DOHH2 (cell line): ENCODE data around the gene BEX1.
"Not testable (repeated sequence)": the region's sequence is repeated elsewhere in the genome, so short reads cannot be mapped to it uniquely, and the experiment has no call there.

Experiments used
- H3F3A ChIP-seq: fragments of 200-600 bp; sonication (generic), shearing (Covaris generic); 2 replicates; pipeline ENCODE4 v1.6.0; 2016; ENCODE audit warnings: antibody characterized with exemption, mild to moderate bottlenecking; ENCODE audit not compliant: control insufficient read depth, insufficient read depth
- H3K27ac ChIP-seq: fragments of 200-600 bp; sonication (generic); 2 replicates; pipeline ENCODE4 v1.5.1; 2014; ENCODE audit warnings: low read depth, mild to moderate bottlenecking, low read length, moderate library complexity
- H3K27me3 ChIP-seq: fragments of 200-600 bp; sonication (generic); 2 replicates; pipeline ENCODE4 v1.6.1; 2014; ENCODE audit warnings: mild to moderate bottlenecking, low read length, mixed read lengths; ENCODE audit not compliant: control insufficient read depth
- H3K36me3 ChIP-seq: fragments of 200-600 bp; sonication (generic); 2 replicates; pipeline ENCODE4 v1.6.1; 2014; ENCODE audit warnings: mild to moderate bottlenecking, low read length, moderate library complexity, mixed read lengths; ENCODE audit not compliant: control insufficient read depth
- H3K4me1 ChIP-seq: fragments of 200-600 bp; sonication (generic); 2 replicates; pipeline ENCODE4 v1.6.1; 2014; ENCODE audit warnings: mild to moderate bottlenecking, low read length, mixed read lengths; ENCODE audit not compliant: control insufficient read depth
- H3K4me2 ChIP-seq: fragments of 200-600 bp; sonication (generic); 2 replicates; pipeline ENCODE4 v1.6.0; 2014; ENCODE audit warnings: mild to moderate bottlenecking, low read length, moderate library complexity
- H3K4me3 ChIP-seq: fragments of 200-600 bp; sonication (generic); 2 replicates; pipeline ENCODE4 v1.5.1; 2014; ENCODE audit warnings: mild to moderate bottlenecking, low read length, mixed read lengths
- H3K79me2 ChIP-seq: fragments of 200-600 bp; sonication (generic); 2 replicates; pipeline ENCODE4 v1.6.1; 2014; ENCODE audit warnings: mild to moderate bottlenecking, low read length, mixed read lengths; ENCODE audit not compliant: control insufficient read depth
- H3K9me2 ChIP-seq: fragments of 200-600 bp; sonication (generic); replicated peaks from 2 replicates; pipeline ENCODE4 v1.6.1; 2014; ENCODE audit warnings: mild to moderate bottlenecking, low read length, mixed read lengths; ENCODE audit not compliant: control insufficient read depth
- H3K9me3 ChIP-seq: fragments of 200-600 bp; sonication (generic); 2 replicates; pipeline ENCODE4 v1.6.1; 2014; ENCODE audit warnings: antibody characterized with exemption, low read length, mixed read lengths; ENCODE audit not compliant: control insufficient read depth, insufficient read depth
- H4K20me1 ChIP-seq: fragments of 200-600 bp; sonication (generic); 2 replicates; pipeline ENCODE4 v1.6.0; 2014; ENCODE audit warnings: low read depth, mild to moderate bottlenecking, antibody characterized with exemption, low read length, moderate library complexity; ENCODE audit not compliant: control insufficient read depth, insufficient read depth
- CTCF ChIP-seq: fragments of 200-600 bp; sonication (generic); IDR thresholded peaks from one replicate; pipeline ENCODE4 v1.5.1; 2014; ENCODE audit warnings: antibody characterized with exemption, mild to moderate bottlenecking, low read depth, low read length; ENCODE audit not compliant: poor library complexity, severe bottlenecking
- EZH2phosphoT487 ChIP-seq: fragments of 200-600 bp; sonication (generic); IDR thresholded peaks from 2 replicates; pipeline ENCODE4 v1.6.1; 2017; ENCODE audit warnings: borderline replicate concordance, mild to moderate bottlenecking, antibody characterized with exemption, low read length, moderate library complexity, mixed read lengths

The BEX1 gene

GRCh38 chrX:103056902-103057301, 7.1 kb downstream of the BEX1 start:
- Histone ChIP-seq H3K4me1 (no peaks in the 10 kb centered on the region), H3K9me3 (no peaks in the 10 kb centered on the region), H3K27ac (no peak overlapping the region), H3K27me3 (no peaks in the 10 kb centered on the region), H3F3A (no peaks in the 10 kb centered on the region), H3K79me2 (no peaks in the 10 kb centered on the region), H3K36me3 (no peaks in the 10 kb centered on the region), H3K9me2 (no peaks in the 10 kb centered on the region), H3K4me3 (no peak overlapping the region), H4K20me1 (no peaks in the 10 kb centered on the region), H3K4me2 (no peak overlapping the region)
- no peak for TF ChIP-seq CTCF
- no peak for TF ChIP-seq EZH2phosphoT487

DNA sequence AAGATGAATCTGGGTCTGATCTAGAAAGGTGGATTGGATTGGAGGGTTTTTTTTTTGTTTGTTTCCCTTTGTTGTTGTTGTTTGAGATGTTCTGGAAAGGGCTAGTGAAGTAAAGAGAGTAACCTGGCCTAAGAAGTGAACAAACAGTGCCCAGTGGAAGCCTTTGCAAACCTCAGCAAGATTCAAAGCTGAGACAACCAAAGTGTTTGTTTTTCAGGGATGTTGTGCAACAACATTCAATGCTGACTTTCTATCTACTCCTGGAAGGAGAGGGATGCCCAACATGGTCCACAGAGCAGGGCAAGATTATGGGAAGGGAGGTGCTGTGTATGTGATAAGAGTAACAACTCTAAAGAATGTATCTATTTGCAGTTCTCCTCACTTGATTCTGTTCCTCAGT, 11.3 kb downstream of the BEX1 start:
- H3K36me3 ChIP-seq, result no peaks in the 10 kb centered on the region
- no peaks in the 10 kb centered on the region for H3K9me3 ChIP-seq
- H3F3A ChIP-seq, result no peaks in the 10 kb centered on the region
- no peak overlapping the region for H3K27ac ChIP-seq
- H3K4me1 ChIP-seq, result no peaks in the 10 kb centered on the region
- no peak for TF ChIP-seq EZH2phosphoT487
- H3K4me3 ChIP-seq, result no peak overlapping the region
- H3K79me2 ChIP-seq, result no peaks in the 10 kb centered on the region
- no peaks in the 10 kb centered on the region for H3K9me2 ChIP-seq
- H3K27me3 ChIP-seq, result no peaks in the 10 kb centered on the region
- no peak overlapping the region for H3K4me2 ChIP-seq
- no peaks in the 10 kb centered on the region for H4K20me1 ChIP-seq

DNA sequence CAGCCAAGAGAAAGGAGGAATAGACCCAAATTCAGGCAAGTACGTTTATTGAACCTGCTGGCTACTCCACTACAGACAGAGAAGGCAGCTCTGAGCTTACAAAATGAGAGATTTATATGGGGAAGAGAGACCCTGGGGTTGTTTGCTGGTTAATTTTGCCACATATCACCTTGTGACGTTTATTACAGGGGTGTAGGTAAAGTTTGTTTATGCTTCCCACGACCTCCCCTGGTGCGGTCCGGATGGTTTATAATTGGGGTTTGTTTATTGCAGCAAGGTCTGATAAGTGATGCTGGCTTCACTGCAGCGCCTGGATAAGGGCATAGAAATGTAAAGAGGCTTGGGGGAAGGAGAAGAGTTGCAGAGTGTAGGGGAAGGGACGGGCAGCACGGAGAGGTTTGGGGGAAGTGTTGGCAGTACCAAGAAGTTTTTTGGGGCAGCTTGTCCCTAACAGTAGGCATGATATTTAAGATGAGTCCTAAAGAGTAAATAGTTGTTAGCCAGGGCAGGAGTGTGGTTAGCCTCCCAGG, 12.6 kb downstream of the BEX1 start:
- Histone ChIP-seq H3K9me2 (no peaks in the 10 kb centered on the region), H3K4me1 (no peaks in the 10 kb centered on the region), H3K9me3 (no peaks in the 10 kb centered on the region), H4K20me1 (no peaks in the 10 kb centered on the region), H3K36me3 (no peaks in the 10 kb centered on the region), H3K27ac (no peak overlapping the region), H3K27me3 (no peaks in the 10 kb centered on the region), H3K4me2 (no peak overlapping the region), H3K79me2 (no peaks in the 10 kb centered on the region), H3K4me3 (no peak overlapping the region), H3F3A (no peaks in the 10 kb centered on the region)
- TF ChIP-seq EZH2phosphoT487, result no peak

GRCh38 chrX:103033371-103033770, 30.6 kb downstream of the BEX1 start:
- H3K9me3 ChIP-seq, H3K79me2 ChIP-seq, H3F3A ChIP-seq, H3K36me3 ChIP-seq, H4K20me1 ChIP-seq, H3K4me3 ChIP-seq, H3K27ac ChIP-seq, H3K4me2 ChIP-seq, H3K27me3 ChIP-seq, H3K9me2 ChIP-seq, H3K4me1 ChIP-seq: not testable (repeated sequence)

DNA sequence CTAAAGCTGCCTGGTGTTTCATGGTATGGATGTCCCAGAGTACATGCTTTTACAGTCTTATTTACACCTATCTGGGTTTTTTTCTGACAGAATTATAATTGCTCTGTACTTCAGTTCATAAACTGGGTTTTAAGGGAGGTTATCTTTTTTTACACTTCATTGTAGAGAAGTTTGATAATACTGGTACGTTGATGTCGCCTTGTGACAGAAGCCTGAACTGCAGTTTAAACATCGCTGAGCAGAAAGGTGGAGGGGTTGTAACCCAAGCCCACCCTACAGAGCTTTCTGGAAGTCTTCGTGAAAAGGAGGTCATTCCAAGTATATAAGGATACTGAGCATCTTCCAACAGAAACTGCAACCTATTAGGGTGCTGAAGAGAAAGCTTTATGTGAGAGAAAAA, 46.4 kb downstream of the BEX1 start:
- Histone ChIP-seq H3K79me2 (no peaks in the 10 kb centered on the region), H3K4me3 (no peak overlapping the region), H4K20me1 (no peaks in the 10 kb centered on the region), H3K4me2 (no peak overlapping the region), H3K27me3 (no peaks in the 10 kb centered on the region), H3K9me2 (no peaks in the 10 kb centered on the region), H3K36me3 (no peaks in the 10 kb centered on the region), H3K9me3 (no peaks in the 10 kb centered on the region), H3F3A (no peaks in the 10 kb centered on the region), H3K27ac (no peak overlapping the region), H3K4me1 (no peaks in the 10 kb centered on the region)
- TF ChIP-seq EZH2phosphoT487 (no peak), CTCF (no peak)
